PC-9 (cell line): Measurements from ENCODE around the gene NCLN. TPM values are rescaled to one million over a fixed set of nuclear protein-coding genes. Genes with fewer than 3 reads are reported as not detected.

ENCODE experiments used
- BruUV-seq: library from RNA; stranded (reverse); fragments of 400-500 nt; replicated peaks from 2 replicates; lab custom pipeline; 2021; lab: Mats Ljungman, UMichigan
- CTCF ChIA-PET: fragments of 300-600 bp; sonication (Branson Sonifier 250); formaldehyde crosslinking; loops from one replicate; lab custom pipeline; 2022; ENCODE audit warnings: antibody characterized with exemption; lab: Charles Lee
- POLR2A ChIA-PET: fragments of 300-600 bp; sonication (Branson Sonifier 250); formaldehyde crosslinking; loops from one replicate; lab custom pipeline; 2022; ENCODE audit warnings: antibody characterized with exemption; ENCODE audit not compliant: unreplicated experiment; lab: Charles Lee
- DNase-seq, 2 experiments: peaks; one replicate each; pipeline versions ENCODE4 v3.0.0 to v3.0.0-alpha.2; 2015 to 2022; ENCODE audit warnings: mixed read lengths in 1 of 2
- H2AFZ ChIP-seq: fragments of 200-600 bp; sonication (generic); 2 replicates; pipeline ENCODE4 v1.8.1; 2017; ENCODE audit warnings: antibody characterized with exemption
- H3F3A ChIP-seq: fragments of 200-600 bp; sonication (generic); 2 replicates; pipeline ENCODE4 v1.8.1; 2017; ENCODE audit warnings: antibody characterized with exemption, mild to moderate bottlenecking, low read depth; ENCODE audit not compliant: insufficient read depth
- H3K27ac ChIP-seq: fragments of 200-600 bp; sonication (generic); 2 replicates; pipeline ENCODE4 v1.6.1; 2016; ENCODE audit warnings: mixed run types
- H3K27me3 ChIP-seq: fragments of 200-600 bp; sonication (generic); 2 replicates; pipeline ENCODE4 v1.6.1; 2016; ENCODE audit warnings: low read depth, mixed run types; ENCODE audit not compliant: insufficient read depth
- H3K36me3 ChIP-seq: fragments of 200-600 bp; sonication (generic); 2 replicates; pipeline ENCODE4 v1.6.1; 2016; ENCODE audit warnings: low read depth, mixed run types
- H3K4me1 ChIP-seq: fragments of 200-600 bp; sonication (generic); replicated peaks from 2 replicates; pipeline ENCODE4 v1.6.1; 2016; ENCODE audit warnings: mixed run types; ENCODE audit not compliant: insufficient read depth
- H3K4me2 ChIP-seq: fragments of 200-600 bp; sonication (generic); 2 replicates; pipeline ENCODE4 v1.6.1; 2017; ENCODE audit warnings: mixed run types
- H3K4me3 ChIP-seq: fragments of 200-600 bp; sonication (generic); 2 replicates; pipeline ENCODE4 v1.6.1; 2016; ENCODE audit warnings: mixed run types
- H3K79me2 ChIP-seq: fragments of 200-600 bp; sonication (generic); 2 replicates; pipeline ENCODE4 v1.6.1; 2017; ENCODE audit warnings: low read depth, mixed run types
- H3K9me2 ChIP-seq: fragments of 200-600 bp; sonication (generic); 2 replicates; pipeline ENCODE4 v1.8.1; 2017; ENCODE audit warnings: mild to moderate bottlenecking; ENCODE audit not compliant: insufficient read depth
- H3K9me3 ChIP-seq: fragments of 200-600 bp; sonication (generic); 2 replicates; pipeline ENCODE4 v1.8.1; 2016; ENCODE audit warnings: low read depth; ENCODE audit not compliant: insufficient read depth
- H4K20me1 ChIP-seq: fragments of 200-600 bp; sonication (generic); 2 replicates; pipeline ENCODE4 v1.8.1; 2017; ENCODE audit not compliant: insufficient read depth
- CTCF ChIP-seq: fragments of 200-600 bp; sonication (generic); conservative IDR thresholded peaks from 2 replicates; pipeline ENCODE4 v1.6.1; 2017; ENCODE audit warnings: mixed run types, antibody characterized with exemption, mild to moderate bottlenecking, moderate library complexity
- EZH2 ChIP-seq: fragments of 200-600 bp; sonication (generic); IDR thresholded peaks from 2 replicates; pipeline ENCODE4 v1.8.0; 2017; ENCODE audit warnings: antibody characterized with exemption, low read depth
- intact Hi-C: fragments of 100-400 bp; cut with micrococcal nuclease; formaldehyde crosslinking; loops from one replicate; pipeline ENCODE4 v1.10.0; 2022; ENCODE audit not compliant: unreplicated experiment
- total RNA-seq: library from RNA; stranded (reverse); gene quantifications from 2 replicates; pipeline ENCODE4 v1.2.3, GENCODE V29; 2021

The NCLN gene
- total RNA-seq, 1 experiment from 2014 or later = 61.4 TPM

- TF ChIP-seq CTCF (no peak), EZH2 (no peak)
- no TSS peak for BruUV-seq
Observed at GRCh38 chr19:3196064-3196932, 10.6 kb downstream of the NCLN start.

GRCh38 chr19:3196933-3197205, 11.1 kb downstream of the NCLN start:
- intact Hi-C loops = no loop called here
- Histone ChIP-seq H3K36me3 (no peaks in the 10 kb centered on the region), H3K79me2 (no peaks in the 10 kb centered on the region), H2AFZ (no peak overlapping the region), H3K9me3 (no peaks in the 10 kb centered on the region), H4K20me1 (no peaks in the 10 kb centered on the region; the same call in 1 of the 2 replicates), H3K9me2 (no peaks in the 10 kb centered on the region), H3K4me3 (no peak overlapping the region), H3K4me2 (no peak overlapping the region), H3K4me1 (no peaks in the 10 kb centered on the region), H3K27me3 (no peaks in the 10 kb centered on the region), H3K27ac (no peak overlapping the region), H3F3A (no peaks in the 10 kb centered on the region)
- POLR2A ChIA-PET = no interaction called here
- CTCF ChIA-PET = no interaction called here
- TF ChIP-seq EZH2 = no peak
- DNase-seq = no peak
- no TSS peak for BruUV-seq

More at GRCh38 chr19:3196064-3196932, 10.6 kb downstream of the NCLN start:
- Histone ChIP-seq H3K27me3 (no peaks in the 10 kb centered on the region), H3K4me2 (no peak overlapping the region), H4K20me1 (no peaks in the 10 kb centered on the region; the same call in 1 of the 2 replicates), H3K9me3 (no peaks in the 10 kb centered on the region), H3K79me2 (no peaks in the 10 kb centered on the region), H3F3A (no peaks in the 10 kb centered on the region), H3K4me1 (no peaks in the 10 kb centered on the region), H2AFZ (no peak overlapping the region), H3K4me3 (no peak overlapping the region), H3K9me2 (no peaks in the 10 kb centered on the region), H3K27ac (no peak overlapping the region), H3K36me3 (no peaks in the 10 kb centered on the region)
- no peak for DNase-seq
- intact Hi-C loops = no loop called here
- ChIA-PET POLR2A (no interaction called here), CTCF (no interaction called here)

GRCh38 chr19:3198901-3199700, 13.4 kb downstream of the NCLN start:
- no peaks in the 10 kb centered on the region for H3K36me3 ChIP-seq
- no peak overlapping the region for H3K4me2 ChIP-seq
- CTCF ChIA-PET = interaction anchor here (0.5 kb wide), 1 partner anchor 232 kb away, joined by 3 read pairs; no protein-coding TSS in a partner anchor
- H2AFZ ChIP-seq = no peak overlapping the region
- no peaks in the 10 kb centered on the region for H3K9me2 ChIP-seq
- POLR2A ChIA-PET = no interaction called here
- no peaks in the 10 kb centered on the region for H3K9me3 ChIP-seq
- no peaks in the 10 kb centered on the region for H3K27me3 ChIP-seq
- no TSS peak for BruUV-seq
- H4K20me1 ChIP-seq = no peaks in the 10 kb centered on the region; the same call in 1 of the 2 replicates
- H3K4me1 ChIP-seq = no peaks in the 10 kb centered on the region
- no peak overlapping the region for H3K4me3 ChIP-seq
- intact Hi-C loops = no loop called here
- no peak overlapping the region for H3K27ac ChIP-seq
- no peak for TF ChIP-seq CTCF
- no peak for TF ChIP-seq EZH2
- no peaks in the 10 kb centered on the region for H3F3A ChIP-seq
- no peak for DNase-seq
- H3K79me2 ChIP-seq = no peaks in the 10 kb centered on the region
